ENCODE data around the gene VWA5A.

Gene VWA5A, protein sequence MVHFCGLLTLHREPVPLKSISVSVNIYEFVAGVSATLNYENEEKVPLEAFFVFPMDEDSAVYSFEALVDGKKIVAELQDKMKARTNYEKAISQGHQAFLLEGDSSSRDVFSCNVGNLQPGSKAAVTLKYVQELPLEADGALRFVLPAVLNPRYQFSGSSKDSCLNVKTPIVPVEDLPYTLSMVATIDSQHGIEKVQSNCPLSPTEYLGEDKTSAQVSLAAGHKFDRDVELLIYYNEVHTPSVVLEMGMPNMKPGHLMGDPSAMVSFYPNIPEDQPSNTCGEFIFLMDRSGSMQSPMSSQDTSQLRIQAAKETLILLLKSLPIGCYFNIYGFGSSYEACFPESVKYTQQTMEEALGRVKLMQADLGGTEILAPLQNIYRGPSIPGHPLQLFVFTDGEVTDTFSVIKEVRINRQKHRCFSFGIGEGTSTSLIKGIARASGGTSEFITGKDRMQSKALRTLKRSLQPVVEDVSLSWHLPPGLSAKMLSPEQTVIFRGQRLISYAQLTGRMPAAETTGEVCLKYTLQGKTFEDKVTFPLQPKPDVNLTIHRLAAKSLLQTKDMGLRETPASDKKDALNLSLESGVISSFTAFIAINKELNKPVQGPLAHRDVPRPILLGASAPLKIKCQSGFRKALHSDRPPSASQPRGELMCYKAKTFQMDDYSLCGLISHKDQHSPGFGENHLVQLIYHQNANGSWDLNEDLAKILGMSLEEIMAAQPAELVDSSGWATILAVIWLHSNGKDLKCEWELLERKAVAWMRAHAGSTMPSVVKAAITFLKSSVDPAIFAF

DNA sequence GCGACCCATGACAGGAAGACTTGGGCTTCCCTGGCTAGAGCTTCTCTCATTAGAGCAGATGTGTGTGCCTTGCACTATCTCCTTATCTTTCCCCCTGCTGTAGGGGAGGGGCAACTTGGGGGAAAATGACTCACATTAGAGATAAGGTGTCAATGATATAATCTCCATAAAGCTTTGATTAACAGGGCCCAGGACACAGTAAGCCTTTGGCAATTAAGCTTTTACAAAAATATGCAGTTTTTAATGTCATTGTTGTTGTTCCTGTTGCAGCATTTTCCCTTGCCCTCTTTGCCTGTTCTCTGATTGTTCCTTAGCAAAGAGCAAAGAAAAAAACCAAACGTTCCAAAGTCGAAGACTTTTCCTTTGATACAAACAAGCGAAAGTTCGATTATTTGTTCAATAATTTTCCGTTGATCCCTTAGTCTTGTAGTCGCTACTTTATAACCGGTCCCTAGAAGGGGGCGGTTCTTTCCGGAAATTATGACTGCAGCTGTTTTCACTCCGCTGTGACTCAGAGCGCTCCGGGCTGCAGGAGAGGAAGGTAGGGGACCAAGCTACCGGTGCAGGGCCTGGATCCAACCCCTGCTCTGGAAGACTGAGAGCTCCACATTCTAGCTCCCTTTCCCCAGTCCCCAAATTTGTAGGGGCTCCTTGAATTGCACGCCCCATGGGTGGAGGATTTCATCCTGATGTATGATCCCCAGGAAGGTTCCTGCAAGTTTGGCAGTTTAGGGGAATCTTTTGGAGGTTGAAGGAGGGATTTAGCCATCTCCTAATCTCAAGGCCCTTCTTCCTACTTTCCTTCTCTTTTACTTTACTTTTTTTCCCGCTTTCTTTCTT, at the start of gene VWA5A:
Gene VWA5A, plus strand, starts transcription at position 509 of the 840 bp plus-strand sequence. CDS start 2,062 bp downstream, outside the sequence.
- FAIRE-seq: peak; percentile 89

DNA sequence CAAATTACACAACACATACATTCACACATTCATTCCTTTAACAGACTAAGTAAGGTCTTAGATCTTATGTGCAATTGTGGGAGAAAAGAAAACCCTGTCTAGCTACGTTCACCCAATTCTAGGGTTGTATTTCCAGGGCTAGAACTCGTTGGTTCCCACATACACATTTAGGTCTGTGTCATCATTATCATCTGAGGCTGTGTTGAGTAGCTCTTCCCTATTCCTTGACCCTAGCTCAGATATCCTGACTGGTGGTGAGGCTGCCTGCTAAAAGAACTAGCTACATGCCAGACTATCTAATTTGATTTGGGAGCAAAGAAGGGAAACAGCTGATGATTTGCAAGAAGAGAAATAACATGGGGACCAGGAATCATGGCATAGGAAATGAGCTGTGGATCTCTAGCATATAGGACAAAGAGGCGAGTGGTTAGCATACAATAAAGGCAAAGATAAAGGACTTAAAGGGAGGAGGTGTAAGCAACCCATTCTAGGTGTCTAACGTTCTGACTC, 46.6 kb upstream of the VWA5A start:
- no peak for FAIRE-seq

DNA sequence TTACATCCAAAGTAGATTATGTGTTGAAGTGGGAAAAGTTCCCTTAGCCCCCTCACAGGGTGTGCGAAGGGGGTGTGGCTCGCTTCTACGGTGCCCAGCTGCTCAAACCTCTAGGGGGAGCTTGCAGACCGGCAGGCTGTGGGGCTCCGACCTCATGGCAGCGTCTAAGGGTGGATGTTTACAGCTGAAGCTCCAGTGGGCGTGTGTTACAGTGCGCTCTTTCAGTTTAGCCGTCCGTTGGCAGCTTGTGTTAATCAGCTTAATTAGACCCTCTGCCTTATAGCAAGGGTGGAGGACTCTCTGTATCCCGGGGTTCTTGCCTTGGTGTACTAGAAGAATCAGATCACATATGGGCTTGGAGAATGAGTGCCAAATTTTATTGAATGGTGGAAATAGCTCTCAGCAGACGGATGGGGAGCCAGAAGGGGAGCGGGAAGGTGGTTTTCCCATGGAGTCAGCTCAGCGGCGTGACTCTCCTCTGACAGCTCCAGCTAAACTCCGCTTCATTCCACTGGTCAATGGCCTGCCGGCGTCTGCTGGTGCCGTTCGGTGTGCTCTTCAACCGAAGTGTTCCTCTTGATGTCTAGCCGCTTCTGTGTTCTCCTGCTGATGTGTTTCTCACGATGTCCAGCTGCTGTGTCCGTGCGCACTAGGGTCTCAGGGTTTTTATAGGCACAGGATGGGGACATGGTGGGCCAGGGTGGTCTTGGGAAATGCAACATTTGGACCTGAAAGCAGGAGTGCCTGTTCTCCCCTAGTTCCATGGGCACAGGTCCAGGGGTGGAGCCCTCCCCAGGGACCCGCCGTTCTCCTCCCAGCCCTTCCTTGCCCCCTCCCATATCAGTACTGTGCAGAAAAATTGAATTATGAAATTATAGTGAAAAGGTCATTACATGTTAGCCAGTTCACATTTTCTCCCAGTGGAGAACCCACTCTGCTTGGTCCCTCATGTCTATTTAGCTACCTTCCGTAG, 45.5 kb upstream of the VWA5A start:
- no peak for FAIRE-seq

DNA sequence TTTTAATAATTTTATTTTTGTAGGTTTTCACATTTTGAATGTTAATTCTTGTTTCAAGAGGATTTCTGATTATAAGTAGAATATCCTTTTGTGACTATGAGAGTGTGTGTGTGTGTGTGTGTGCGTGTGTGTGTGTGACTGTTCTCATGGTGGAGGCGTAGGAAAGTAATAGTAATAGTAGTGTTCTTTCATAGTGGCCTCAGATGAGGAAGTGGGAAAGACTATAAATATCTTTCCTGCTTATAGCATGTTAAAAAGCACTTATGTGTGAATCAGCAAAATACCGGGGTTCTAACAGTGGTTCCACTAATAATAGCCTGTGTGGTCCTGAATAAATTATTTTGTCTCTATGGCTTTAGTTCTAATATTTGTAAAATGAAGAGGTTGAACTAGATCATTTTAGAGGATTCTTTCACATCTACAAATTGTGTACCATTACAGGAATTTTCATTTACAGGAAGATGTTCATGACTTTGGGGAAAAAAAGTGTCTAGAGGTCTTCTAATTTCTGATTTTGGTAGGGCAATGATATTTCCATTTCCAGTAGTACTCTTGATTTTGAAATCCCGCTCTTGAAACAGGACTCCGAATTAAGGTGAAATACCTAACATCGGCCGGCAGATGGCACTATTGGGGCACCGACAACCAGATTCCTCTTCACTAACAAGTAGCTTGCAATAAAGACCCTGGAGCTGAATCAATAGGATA, 44.2 kb upstream of the VWA5A start:
- peak; percentile 88 for FAIRE-seq

DNA sequence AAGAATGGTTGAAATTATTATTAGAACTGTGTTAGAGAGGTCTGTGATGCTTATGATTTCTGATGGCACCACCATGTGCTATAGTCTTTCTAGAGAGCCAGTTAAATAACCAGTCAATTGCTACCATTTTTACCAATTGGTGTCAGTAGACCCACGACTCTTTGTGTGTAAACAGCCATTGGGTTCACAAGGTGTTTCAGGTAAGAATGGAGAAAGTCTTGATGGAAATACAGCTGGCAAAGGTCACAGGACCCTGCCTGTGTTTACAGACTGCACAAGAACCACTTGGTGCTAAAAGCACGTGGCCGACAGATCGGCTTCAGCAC, 43.7 kb upstream of the VWA5A start:
- no peak for FAIRE-seq

DNA sequence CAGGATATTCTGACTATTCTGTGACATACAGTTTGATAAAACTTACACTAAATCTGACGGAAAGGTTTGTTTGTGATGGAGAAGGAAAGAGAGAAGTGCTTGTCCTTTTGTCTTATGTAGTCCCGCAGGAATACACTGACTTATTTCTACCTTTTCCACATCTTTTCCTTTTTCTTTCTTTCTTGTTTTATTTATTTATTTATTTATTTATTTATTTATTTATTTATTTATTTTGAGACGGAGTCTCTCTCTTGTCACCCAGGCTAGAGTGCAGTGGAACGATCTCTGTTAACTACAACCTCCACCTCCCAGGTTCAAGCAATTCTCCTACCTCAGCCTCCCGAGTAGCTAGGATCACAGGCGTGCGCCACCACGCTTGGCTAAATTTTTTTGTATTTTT, 43.1 kb upstream of the VWA5A start:
- no peak for FAIRE-seq

DNA sequence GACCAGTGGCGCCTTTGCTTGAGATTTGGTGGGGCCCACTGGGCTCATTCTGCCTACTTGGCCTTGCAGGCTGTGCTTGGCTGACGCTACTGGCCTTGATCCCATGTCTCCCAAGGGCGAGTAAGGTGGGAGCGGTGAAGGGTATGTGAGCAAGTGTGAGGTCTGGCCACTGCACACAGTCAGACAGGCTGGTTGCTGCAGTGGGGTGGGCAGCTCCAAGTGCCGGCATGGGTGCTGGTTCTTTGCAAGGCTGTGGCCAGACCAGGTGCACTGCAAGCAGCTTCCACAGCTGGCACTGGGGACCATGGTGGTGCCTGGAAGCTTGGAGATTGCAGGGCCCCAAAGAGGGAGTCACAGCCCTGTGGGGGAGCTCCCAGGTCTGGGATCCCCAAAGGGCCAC, 40.7 kb upstream of the VWA5A start:
- FAIRE-seq: no peak

DNA sequence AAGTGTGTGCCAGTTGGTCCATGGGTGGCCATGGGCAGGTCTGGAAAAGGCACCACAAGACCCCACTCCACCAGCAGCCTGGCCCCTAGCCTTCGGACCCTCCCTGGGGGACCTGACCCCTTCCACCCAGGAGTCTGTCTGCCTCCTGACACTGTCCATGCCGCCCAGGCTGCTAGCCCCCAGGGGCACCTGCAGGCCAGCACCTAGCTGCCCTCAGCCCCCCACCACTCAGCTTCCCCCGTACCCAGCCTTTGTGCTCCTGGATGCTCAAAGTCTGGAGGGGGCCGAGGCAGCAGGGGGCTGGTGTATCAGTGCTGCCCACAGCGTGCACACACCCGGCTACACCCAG, 39.8 kb upstream of the VWA5A start:
- FAIRE-seq: no peak

DNA sequence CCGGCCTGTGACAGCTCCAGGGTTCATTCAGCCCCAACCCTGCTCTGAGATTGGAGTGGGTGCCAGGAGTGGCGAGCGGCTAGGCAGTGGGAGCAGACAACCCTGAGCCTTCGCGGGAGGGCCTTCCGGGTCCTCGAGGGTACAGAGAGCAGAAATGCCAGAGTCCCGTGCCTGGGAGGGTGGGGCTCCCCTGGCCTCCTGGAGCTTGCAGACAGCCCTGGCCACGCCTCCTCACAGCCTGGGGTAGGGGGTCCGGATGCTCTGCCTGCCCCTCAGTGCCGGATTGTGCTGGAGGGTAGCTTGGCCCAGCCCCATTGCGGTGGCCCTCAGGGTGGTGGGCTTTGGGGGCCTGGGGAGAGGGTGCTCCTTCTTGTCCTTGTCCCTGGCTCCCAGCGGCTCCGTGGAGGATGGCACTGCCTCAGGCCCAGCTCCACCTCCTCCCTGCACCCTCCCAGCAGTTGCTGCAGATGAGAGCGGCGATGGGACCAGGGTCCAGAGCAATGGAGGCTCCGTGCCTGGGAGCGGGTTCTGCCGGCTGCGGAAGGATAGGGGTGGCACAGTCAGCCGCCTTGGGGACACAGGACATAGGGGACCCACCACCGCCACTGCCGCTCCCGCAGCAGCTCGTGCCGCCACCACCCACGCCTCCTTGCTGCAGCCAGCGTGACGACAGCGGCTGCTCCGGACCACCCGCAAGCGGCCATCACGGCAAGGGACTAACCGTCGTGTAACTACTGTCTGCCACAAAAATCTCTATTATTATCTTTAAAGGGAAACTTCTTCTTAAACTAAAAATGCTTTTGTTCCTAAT, 39.2 kb upstream of the VWA5A start:
- FAIRE-seq: no peak

DNA sequence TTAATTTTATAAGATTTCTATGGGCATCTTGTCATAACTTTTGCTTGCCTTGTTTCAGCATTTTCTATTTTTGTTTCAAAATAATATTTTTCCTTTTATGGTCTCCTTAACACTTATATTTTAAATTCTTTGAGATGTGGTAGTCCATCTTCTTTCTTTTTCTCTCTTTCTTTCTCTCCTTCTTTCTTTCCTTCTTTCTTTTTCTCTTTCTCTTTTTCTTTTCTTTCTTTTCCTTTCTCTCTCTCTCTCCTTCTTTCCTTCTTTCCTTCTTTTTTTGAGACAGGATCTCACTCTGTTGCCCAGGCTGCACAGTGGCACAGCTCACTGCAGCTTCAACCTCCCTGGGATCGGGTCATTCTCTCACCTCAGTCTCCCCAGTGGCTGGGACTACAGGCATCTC, 38.0 kb upstream of the VWA5A start:
- FAIRE-seq: no peak

DNA sequence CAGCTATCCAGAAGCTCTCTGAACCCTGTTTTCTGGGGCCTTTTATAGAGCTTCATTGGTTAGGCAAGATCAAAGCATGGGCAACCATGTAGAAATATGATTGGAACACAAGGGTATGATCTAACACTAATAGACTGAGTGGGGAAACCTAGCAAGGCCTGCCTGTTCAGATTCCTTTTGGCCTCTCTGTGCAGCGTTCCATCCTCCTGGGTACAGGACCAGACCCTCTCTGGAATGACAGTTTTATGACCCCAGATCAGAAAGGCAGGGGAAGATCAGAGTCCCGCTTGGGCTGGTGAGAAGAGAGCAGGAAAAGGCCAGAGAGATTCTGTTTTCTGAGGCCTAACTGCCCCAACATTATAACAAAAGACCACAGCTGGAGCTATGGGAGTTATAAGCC, 36.7 kb upstream of the VWA5A start:
- FAIRE-seq: no peak

DNA sequence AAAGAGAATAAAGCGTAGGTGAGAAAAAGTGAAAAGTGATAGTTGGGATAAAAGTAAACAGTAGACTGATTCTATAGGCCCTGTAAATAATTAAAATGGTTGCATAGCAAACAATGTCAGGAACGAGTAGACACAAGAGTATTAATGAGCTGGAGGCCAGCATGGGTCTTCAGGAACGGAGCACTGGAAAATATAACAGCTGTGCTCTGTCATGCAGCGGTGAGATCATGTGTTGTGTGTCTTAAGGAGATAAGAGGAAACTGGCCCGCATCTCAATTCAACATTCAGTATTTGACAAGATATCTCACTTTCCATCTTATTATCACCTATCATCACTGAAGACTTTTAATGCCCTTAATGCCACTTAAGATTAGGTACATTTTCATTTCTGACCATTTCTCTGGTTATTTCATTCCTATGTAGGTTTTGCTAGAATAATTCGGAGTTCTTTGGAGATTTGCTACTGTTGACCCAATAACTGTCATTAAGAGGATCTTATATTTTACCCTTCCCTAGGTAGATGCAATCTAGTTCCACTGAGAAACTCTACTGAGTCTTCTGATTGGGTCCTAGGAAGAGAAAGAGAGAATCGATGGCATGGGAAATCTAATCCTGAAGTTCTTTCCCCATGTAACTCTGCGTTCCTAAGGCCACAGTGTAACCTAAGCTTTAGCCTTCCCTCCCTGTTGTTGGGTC, 35.5 kb upstream of the VWA5A start:
- FAIRE-seq: no peak

DNA sequence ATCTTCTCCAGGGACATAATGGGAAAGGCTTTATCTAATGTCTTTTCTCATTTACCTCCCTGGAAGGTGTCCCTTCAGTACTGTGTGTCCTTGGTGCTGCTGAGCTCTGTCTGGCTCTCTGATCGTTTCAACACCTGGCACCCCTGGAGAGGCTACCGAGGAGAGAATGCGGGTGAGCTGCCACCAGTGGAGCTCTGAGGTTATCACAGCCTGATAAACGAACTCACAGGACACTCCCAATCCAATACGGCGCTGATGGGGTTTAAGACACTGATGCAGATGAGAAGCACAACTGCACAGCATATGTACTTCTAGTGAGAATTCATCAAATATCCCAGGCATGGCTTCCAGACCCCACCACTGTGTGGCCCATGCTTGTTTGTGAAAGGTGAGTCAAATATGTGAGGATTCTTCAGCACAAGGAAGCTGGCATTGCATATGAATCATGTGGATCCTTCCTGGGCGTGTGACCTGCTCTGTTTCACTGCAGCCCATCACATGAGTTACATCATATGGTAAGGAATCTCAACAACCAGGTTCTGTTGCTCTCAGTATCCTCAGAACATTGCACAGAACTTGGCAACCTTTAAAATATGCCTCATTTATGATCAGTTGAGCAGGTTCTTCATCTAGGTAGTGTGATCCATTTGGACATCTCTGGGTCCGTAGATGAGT, 34.8 kb upstream of the VWA5A start:
- no peak for FAIRE-seq

DNA sequence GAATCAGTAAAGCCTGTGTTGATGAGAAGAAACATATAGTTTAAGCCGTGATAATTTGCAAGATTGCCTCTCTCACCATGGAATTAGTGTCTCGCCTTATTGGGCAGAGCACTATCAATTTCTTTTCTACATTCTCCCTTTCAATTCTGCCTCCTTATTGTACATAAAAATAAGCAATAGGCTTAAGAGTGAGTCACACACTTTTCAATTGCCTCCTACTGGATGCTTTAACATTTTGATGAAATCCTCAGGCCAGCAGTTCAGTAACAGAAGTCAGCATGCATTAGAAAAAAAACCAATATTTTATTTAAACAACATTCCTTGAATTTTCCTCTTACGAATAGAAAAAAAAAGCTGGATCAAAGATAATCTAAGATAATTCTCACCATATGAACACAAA, 33.8 kb upstream of the VWA5A start:
- FAIRE-seq: no peak

DNA sequence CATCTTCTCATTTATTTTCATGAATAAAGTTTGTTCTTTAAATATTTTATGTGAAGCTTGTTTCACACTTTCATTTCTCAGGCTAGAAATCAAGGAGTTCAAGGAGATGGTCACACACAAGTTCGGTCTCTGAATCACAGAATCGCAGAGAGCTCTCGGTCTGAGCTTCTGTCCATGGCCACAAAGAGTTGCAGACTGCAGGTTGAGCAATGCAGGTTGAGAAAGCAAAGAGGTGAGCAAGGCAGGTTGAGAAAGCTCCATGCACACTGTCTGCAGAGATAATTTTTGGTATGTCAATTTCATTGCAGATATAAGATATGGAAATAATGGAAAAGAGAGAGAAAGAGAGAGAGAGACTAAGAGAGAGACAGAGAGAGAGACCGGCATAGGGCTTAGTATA, 32.9 kb upstream of the VWA5A start:
- no peak for FAIRE-seq

DNA sequence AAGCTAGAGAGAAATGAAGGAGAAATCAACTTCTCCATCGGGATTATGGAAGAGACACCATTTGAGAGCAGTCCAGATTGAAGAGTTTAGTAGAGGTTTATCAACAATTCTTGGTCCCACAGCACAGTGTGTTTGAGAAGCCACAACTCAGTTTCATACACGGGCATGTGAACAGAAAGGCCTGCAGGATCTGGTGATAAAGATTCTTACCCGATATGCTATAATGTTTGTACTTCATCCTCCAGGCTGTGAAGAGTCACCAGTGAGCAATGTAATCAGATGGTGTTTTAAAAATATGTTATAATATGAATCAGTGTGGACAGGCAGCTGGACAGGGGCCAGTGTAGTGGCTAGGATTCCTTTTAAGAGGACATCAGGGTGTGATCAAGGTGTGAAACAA, 29.7 kb upstream of the VWA5A start:
- FAIRE-seq: no peak

DNA sequence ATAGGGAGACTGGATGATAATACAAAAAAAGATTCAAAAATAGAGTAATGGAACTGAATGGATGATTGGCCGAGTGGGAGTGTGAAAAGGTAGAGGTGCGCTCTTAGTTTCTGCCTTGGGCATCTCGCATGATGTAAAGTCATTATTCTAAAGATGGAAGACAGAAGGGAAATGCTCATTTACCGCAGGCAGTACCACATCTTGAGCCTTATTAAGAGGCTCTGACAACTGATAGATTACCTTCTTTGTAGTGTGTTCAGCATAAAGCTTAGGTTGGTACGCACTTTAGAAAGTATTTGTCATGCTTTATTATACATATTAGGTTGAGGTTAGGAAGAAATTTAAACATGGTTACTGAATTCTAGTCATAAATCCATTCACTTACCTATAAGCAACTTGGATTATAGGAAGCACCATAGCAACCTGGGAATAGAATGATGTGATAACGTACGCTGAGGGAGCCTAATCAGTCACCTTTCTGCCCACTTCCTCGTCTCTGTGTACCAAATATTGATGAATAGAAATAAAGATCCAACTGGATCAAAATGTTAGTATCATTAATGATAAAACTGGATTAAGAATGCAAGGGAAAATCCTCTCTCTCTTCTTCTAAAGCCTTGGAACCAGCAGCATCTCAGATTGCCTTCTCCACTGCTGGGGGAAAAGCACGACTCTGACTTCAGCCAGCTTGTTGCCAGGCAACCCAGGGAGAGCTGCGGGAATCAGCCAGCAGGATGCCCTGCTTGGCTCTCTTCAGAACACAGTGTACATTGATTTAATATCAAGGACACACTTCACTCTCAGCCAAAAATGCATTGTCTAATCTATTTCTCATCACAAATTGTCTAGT, 29.0 kb upstream of the VWA5A start:
- no peak for FAIRE-seq

DNA sequence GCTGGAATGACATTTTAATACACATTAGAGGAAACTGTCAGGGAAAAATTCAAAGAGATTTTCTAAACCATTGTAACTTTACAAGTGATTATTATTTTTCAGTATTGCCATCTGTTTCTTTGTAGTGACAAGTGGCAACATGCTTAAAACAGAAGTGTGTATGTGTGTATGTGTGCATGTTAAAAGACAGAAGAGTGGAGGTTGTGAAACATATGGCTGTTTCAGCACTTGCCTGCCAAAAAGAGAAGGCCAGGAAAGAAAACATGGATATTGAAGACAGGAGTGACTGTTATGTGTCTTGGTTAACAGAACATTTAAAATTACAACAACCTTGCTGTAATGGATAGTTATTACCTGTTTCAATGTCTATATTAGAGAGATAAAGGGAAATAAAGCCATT, 24.3 kb upstream of the VWA5A start:
- FAIRE-seq: no peak

Data from endometrium (tissue), 2 donors.